Measurements from ENCODE around the gene STAMBP.
A peak's percentile ranks its signal among the peaks of the same experiment; 100 is the strongest.

Gene STAMBP

GRCh38 chr2:73830871-73831401, 2.2 kb downstream of the STAMBP start:
- no peak for TF ChIP-seq CTCF (IDR thresholded peaks at IDR 0.05; ENCODE audit: low read depth, low read length, poor library complexity, severe bottlenecking)
- TF ChIP-seq EZH2phosphoT487 (IDR thresholded peaks at IDR 0.05; ENCODE audit: borderline replicate concordance, low read length) = no peak
- Histone ChIP-seq H3K27ac (ENCODE audit: low read depth, low read length) (no peak overlapping the region), H3K9me3 (ENCODE audit: control insufficient read depth, insufficient read depth, low read length) (peaks cover 4% of the 10 kb centered on the region), H3F3A (ENCODE audit: control insufficient read depth, insufficient read depth) (no peaks in the 10 kb centered on the region), H3K36me3 (ENCODE audit: control insufficient read depth, low read length) (peaks cover 44% of the 10 kb centered on the region), H3K4me2 (ENCODE audit: low read length) (peak overlapping the region; percentile 8; the same call in 1 of the 2 replicates), H3K79me2 (ENCODE audit: control insufficient read depth, low read length) (peaks cover 51% of the 10 kb centered on the region), H3K4me1 (ENCODE audit: control insufficient read depth, low read length) (peaks cover 43% of the 10 kb centered on the region), H3K27me3 (ENCODE audit: control insufficient read depth, low read length) (no peaks in the 10 kb centered on the region), H4K20me1 (ENCODE audit: control insufficient read depth, insufficient read depth, low read depth, low read length) (no peaks in the 10 kb centered on the region), H3K4me3 (ENCODE audit: low read length) (no peak overlapping the region), H3K9me2 (replicated peaks; ENCODE audit: control insufficient read depth, low read length) (no peaks in the 10 kb centered on the region)

GRCh38 chr2:73832930-73833329, 4.2 kb downstream of the STAMBP start:
- H3K36me3 ChIP-seq (ENCODE audit: control insufficient read depth, low read length) = peaks cover 54% of the 10 kb centered on the region
- H4K20me1 ChIP-seq (ENCODE audit: control insufficient read depth, insufficient read depth, low read depth, low read length) = no peaks in the 10 kb centered on the region
- peak overlapping the region; percentile 44 for H3K4me2 ChIP-seq (ENCODE audit: low read length)
- H3K4me3 ChIP-seq (ENCODE audit: low read length) = peak overlapping the region; percentile 34
- H3K9me3 ChIP-seq (ENCODE audit: control insufficient read depth, insufficient read depth, low read length) = peaks cover 4% of the 10 kb centered on the region
- TF ChIP-seq CTCF (IDR thresholded peaks at IDR 0.05; ENCODE audit: low read depth, low read length, poor library complexity, severe bottlenecking) (no peak), EZH2phosphoT487 (IDR thresholded peaks at IDR 0.05; ENCODE audit: borderline replicate concordance, low read length) (no peak)
- peak overlapping the region; percentile 41 for H3K27ac ChIP-seq (ENCODE audit: low read depth, low read length)
- no peaks in the 10 kb centered on the region for H3K27me3 ChIP-seq (ENCODE audit: control insufficient read depth, low read length)
- peaks cover 3% of the 10 kb centered on the region; the same call in 1 of the 2 replicates for H3F3A ChIP-seq (ENCODE audit: control insufficient read depth, insufficient read depth)
- no peaks in the 10 kb centered on the region for H3K9me2 ChIP-seq (replicated peaks; ENCODE audit: control insufficient read depth, low read length)
- H3K79me2 ChIP-seq (ENCODE audit: control insufficient read depth, low read length) = peaks cover 51% of the 10 kb centered on the region
- peaks cover 41% of the 10 kb centered on the region for H3K4me1 ChIP-seq (ENCODE audit: control insufficient read depth, low read length)

GRCh38 chr2:73836141-73836943, 7.6 kb downstream of the STAMBP start:
- peaks cover 69% of the 10 kb centered on the region for H3K36me3 ChIP-seq (ENCODE audit: control insufficient read depth, low read length)
- peaks cover 45% of the 10 kb centered on the region for H3K79me2 ChIP-seq (ENCODE audit: control insufficient read depth, low read length)
- no peaks in the 10 kb centered on the region for H3K27me3 ChIP-seq (ENCODE audit: control insufficient read depth, low read length)
- H4K20me1 ChIP-seq (ENCODE audit: control insufficient read depth, insufficient read depth, low read depth, low read length) = no peaks in the 10 kb centered on the region
- H3K9me2 ChIP-seq (replicated peaks; ENCODE audit: control insufficient read depth, low read length) = no peaks in the 10 kb centered on the region
- no peak for TF ChIP-seq EZH2phosphoT487 (IDR thresholded peaks at IDR 0.05; ENCODE audit: borderline replicate concordance, low read length)
- TF ChIP-seq CTCF (IDR thresholded peaks at IDR 0.05; ENCODE audit: low read depth, low read length, poor library complexity, severe bottlenecking) = no peak
- H3K27ac ChIP-seq (ENCODE audit: low read depth, low read length) = no peak overlapping the region
- H3K9me3 ChIP-seq (ENCODE audit: control insufficient read depth, insufficient read depth, low read length) = peaks cover 4% of the 10 kb centered on the region
- no peak overlapping the region for H3K4me3 ChIP-seq (ENCODE audit: low read length)
- peaks cover 3% of the 10 kb centered on the region; the same call in 1 of the 2 replicates for H3F3A ChIP-seq (ENCODE audit: control insufficient read depth, insufficient read depth)
- H3K4me2 ChIP-seq (ENCODE audit: low read length) = no peak overlapping the region
- H3K4me1 ChIP-seq (ENCODE audit: control insufficient read depth, low read length) = peaks cover 24% of the 10 kb centered on the region

Data from DOHH2 (cell line).